Inflammatory macrophage treated with lipopolysaccharide for 4 hours (primary cell): ENCODE results near the gene SPG21.

Experiments used
- DNase-seq: peaks from one replicate; pipeline ENCODE4 v3.0.0-alpha.2; 2020

Gene SPG21

GRCh38 chr15:64991536-64992135 is 1.9 kb upstream of the SPG21 start:
- no peak for DNase-seq

GRCh38 chr15:64990168-64990470 is 405 bp upstream of the SPG21 start:
- DNase-seq, result no peak

- no peak for DNase-seq
Measured at GRCh38 chr15:64987136-64987535, 2.6 kb downstream of the SPG21 start.

DNA sequence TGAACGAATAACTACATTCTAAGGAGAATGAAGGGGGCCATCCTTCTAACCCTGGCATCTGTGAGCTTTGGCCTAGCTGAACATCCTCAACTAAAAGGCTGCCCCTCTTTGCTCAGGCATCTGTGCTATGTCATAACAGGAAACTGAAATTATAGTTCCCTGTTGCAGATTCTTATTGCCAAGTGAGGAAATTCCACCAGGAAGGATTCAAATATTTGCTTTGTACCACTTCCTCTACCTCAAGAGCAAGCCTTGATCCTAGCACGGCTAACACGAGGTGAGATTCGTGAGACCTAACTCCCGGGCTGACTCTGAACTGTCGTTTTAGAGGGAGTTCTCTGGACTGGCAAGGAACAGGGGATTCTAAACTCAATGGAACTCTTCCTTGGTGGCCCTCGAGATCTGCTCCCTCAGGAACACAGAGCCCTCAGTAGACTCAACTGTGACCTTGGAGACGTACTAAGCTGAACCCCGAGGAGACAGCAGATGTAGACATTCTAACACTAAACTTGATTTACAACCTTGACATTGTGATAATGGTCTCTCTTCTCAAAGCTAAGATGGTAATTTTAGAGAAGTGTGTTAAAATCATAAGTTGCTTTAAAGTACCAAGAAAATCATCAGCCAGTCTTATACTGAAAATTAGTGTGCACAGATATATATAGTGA is 4.2 kb downstream of the SPG21 start:
- peak; percentile 91 for DNase-seq

DNA sequence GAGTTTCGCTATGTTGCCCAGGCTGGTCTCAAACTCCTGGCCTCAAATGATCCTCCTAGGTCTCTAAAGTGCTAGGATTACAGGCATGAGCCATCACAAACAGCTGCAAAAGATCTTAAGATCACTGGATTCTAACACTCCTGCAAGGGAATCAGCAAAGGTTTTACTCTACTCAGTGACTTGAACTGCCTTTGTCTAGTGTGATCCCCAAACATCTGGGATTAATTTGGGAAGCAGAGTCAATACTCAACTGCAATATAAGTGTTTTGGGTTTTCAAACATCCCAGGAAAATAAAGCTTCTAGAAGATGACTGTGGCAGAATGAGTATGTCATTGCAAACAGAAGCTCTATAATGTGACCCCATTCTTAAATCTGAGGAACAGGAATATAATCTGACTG is 7.2 kb downstream of the SPG21 start:
- no peak for DNase-seq

- no peak for DNase-seq
Measured at GRCh38 chr15:64981812-64982431, 7.8 kb downstream of the SPG21 start.

DNA sequence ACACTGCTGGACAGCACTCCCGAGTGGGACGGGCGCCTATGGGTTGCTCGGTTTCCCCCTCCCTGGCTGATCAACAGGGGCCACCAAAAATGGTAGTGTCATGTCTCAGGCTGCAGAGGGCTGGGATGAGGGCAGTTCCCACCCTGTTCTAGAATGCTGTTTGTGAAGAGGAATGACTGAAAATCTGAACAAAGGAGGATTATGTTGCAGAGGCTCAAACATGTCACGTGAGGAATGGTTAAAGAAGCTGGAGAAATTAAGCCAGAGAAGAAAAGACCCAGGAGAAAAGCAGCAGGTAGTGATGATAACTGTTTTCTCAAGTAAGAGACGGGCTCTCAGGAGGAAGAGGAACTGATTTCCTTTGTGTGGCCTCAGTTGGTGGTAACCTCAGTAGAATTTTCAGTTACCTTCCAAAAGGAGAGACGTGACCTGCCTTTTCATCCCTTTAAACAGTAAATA is 10.4 kb downstream of the SPG21 start:
- no peak for DNase-seq

DNA sequence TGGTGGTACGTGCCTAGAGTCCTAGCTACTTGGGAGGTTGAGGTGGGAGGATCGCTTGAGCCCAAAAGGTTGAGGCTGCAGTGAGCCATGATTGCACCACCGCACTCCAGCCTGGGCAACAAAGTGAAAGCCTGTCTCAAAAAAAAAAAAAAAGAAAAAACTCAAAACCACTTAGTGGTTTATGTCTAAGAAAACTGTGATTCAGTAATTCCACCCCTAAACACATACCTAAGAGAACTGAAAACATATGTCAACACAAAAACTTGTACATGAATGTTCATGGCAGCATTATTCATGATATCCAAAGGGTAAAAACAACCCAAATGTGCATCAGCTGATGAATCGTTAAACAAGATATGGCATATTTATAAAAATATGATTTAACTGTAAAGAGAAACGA is 14.3 kb downstream of the SPG21 start:
- no peak for DNase-seq

- DNase-seq, result peak; percentile 72
Measured at GRCh38 chr15:64970698-64971097, 19.0 kb downstream of the SPG21 start.

- DNase-seq, result no peak
Measured at GRCh38 chr15:64969401-64969800, 20.3 kb downstream of the SPG21 start.

- DNase-seq, result no peak
Measured at GRCh38 chr15:64961013-64961412, 28.7 kb downstream of the SPG21 start.

- DNase-seq, result no peak
Measured at GRCh38 chr15:64960153-64960552, 29.6 kb downstream of the SPG21 start.

DNA sequence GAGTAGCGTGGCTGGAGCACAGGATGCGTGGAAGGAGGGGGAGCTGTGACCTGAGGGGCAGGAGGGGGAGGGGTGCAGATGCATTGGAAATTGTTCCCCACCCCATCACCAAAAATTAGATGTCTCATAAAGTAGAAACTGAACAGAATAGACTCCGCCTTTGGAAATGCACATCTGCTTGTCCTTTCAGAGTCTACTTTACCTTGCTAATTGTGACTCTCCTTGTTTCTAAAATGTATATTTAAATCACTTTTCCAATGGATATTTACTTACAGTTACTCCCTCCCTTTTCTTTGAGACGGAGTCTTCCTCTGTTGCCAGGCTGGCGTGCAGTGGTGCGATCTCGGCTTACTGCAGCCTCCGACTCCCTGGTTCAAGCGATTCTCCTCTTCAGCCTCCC is 30.6 kb downstream of the SPG21 start:
- DNase-seq, result no peak

- no peak for DNase-seq
Measured at GRCh38 chr15:64954395-64954794, 35.3 kb downstream of the SPG21 start.

DNA sequence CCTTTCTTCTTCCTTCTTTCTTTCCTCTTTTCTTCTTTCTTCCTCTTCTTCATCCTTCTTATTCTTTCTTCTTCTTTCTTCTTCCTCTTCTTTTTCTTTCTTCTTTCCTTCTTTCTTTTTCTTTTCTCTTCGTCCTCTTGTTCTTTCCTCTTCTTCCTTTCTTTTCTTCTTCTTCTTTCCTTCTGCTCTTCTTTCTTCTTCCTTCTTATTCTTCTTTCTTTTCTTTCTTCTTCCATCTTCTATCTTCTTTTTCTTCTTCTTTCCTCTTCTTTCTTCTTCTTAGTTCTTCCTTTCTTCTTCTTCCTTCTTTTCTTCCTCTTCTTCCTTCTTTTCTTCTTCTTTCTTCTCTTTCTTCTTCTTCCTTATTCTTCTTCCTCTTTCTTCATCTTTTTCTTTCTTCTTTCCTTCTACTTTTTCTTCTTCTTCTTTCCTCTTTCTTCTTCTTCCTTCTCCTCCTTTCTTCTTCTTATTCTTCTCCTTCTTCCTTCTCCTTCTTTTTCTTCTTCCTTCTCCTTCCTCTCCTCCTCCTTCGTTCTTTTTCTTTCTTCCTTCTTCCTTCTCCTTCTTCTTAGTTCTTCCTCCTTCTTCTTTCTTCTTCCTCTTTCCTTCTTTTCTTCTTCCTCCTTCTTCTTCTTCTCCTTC is 37.8 kb downstream of the SPG21 start:
- no peak for DNase-seq

DNA sequence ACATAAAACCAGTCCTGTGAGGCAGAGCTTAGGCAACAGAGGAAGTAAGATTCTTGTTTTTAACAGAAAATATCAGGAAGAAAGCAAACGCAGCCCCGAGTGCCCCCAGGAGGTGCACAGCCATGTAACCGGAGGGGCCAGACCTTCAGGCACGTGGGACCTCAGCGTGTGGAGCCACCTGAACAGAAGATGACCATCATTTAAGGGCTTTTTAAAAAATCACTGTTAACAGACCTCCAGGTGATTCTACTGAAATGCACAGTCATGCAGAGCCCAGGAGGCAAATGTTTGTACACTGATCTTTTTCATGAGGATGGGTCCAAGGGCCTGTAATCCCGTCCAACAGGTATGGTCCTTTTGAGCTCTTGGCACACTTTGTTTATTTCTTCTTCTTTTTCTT is 38.8 kb downstream of the SPG21 start:
- no peak for DNase-seq

- no peak for DNase-seq
Measured at GRCh38 chr15:64949383-64950186, 40.1 kb downstream of the SPG21 start.

DNA sequence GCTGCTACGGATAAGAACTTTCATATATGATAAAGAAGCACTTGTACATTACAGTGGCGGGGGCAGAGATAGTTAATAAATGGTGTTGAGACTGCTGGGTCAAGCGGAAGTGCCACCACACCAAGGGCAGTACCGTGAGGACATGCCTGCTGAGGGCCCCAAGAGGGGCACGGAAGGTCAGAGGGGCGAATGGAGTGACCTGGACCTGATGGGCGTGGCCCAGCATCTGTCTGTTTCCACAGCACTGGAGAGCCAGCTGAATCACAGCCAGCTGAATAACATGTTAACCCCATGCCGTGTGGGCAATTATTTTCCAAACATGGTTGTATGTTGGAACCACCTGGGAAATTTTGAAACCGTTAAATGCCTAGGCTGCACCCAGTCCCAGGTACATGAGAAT is 40.8 kb downstream of the SPG21 start:
- no peak for DNase-seq

- DNase-seq, result no peak
Measured at GRCh38 chr15:64947211-64947610, 42.5 kb downstream of the SPG21 start.

- DNase-seq, result no peak
Measured at GRCh38 chr15:64944961-64945360, 44.8 kb downstream of the SPG21 start.

- DNase-seq, result no peak
Measured at GRCh38 chr15:64943512-64944225, 46.0 kb downstream of the SPG21 start.

DNA sequence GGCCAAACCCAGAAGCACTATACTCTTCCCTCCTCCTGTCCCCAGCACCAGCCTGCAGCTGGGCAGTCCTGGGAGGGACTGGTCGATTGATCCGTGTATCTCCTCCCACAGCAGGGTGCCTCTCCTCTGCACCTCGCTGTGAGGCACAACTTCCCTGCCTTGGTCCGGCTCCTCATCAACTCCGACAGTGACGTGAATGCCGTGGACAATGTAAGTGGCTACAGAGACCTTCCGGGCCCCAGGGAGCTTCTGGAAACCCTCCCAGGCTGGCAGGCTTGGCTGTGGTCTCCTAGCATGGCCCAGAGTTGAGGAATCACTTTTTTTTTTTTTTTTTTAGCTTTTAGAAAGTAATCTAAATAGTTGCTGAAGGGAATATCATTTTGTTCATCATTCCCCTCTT is 47.4 kb downstream of the SPG21 start:
- no peak for DNase-seq

- no peak for DNase-seq
Measured at GRCh38 chr15:64938192-64938591, 51.5 kb downstream of the SPG21 start.
